GM18868 (cell line): ENCODE measurements around the gene SLC4A1.
"Not testable (repeated sequence)": the region's sequence is repeated elsewhere in the genome, so short reads cannot be mapped to it uniquely, and the experiment has no call there.

Experiments
- ATAC-seq: cut with Tn5 transposase; IDR thresholded peaks from one replicate; pipeline ENCODE4 v1.9.1; 2021; ENCODE audit warnings: mild to moderate bottlenecking, moderate library complexity; ENCODE audit not compliant: unreplicated experiment

Gene SLC4A1

DNA sequence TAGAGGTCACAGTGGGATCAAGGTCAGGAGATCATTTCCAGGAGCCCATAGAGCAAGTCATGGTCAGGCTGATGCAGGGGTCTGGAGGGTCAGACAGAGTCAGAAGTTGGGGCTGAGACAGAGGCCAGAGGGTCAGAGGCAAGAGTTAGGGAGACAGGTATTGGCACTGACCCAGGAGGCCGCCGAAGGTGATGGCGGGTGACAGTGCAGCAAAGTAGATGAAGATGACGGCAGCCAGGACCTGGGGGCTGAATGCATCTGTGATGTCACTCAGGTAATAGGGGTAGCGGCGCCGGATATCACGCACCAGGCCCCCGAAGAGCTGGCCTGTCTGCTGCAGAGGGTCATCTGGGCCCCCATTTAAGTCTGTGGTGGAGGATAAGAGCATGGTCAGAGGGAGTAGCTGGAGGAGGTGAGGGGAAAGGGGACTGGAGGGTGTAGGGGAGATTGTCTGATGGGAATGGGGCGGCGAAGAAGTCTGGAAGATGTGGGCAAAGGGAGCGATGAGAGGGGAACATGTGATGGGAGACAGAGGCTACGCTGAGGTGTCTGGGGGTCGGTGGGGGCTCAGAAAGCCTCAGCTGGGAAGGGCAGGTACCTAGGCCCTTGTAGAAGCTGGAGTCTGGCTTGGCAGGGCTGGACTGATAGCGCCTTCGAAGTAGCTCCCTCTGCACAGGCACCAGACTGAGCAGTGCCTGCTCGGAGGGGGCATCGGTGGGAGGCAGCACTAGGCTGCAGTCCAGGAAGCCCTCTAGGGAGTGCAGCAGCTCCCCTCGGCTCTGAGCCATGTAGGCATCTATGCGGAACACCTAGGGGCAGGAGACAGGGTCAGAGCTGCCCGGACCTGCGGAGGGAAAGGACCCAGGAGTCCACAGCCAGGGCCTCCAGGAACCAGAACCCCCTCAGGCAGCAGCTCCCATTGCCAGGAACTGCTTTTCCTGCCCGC lies 9.8 kb downstream of the SLC4A1 start:
- ATAC-seq = no peak

DNA sequence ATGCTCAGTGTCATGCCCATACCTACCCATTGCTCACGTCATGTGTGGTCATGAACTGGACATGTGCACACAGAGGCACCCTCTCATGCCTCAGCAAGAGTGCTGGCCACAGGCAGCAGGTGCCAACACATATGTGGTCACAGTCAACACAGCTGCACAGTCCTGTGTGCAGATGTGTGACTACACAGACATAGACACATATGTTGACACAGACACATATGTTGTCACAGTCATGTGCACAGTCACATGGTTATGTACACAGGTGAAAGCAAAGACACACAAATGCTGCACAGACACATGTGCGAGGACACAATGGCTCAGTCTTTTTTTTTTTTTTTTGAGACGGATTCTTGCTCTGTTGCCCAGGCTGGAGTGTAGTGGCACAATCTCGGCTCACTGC lies 11.3 kb downstream of the SLC4A1 start:
- no peak for ATAC-seq

DNA sequence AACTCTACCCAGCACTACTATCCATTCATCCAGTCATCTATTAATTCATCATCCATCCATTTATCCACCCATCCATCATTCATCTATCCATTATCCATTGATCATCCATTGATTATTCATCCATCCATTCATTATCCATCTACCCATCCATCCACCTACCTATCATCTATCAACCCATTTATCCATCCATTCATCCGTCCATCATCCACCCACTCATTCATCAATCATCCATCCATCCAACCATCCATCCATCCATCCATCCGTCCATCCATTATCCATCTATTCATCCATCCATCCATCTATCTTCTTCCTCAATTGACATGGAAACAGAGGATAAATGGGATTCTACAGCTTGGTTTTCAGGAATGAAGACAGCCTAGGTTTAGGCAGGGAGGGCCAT lies 12.0 kb downstream of the SLC4A1 start:
- no peak for ATAC-seq

DNA sequence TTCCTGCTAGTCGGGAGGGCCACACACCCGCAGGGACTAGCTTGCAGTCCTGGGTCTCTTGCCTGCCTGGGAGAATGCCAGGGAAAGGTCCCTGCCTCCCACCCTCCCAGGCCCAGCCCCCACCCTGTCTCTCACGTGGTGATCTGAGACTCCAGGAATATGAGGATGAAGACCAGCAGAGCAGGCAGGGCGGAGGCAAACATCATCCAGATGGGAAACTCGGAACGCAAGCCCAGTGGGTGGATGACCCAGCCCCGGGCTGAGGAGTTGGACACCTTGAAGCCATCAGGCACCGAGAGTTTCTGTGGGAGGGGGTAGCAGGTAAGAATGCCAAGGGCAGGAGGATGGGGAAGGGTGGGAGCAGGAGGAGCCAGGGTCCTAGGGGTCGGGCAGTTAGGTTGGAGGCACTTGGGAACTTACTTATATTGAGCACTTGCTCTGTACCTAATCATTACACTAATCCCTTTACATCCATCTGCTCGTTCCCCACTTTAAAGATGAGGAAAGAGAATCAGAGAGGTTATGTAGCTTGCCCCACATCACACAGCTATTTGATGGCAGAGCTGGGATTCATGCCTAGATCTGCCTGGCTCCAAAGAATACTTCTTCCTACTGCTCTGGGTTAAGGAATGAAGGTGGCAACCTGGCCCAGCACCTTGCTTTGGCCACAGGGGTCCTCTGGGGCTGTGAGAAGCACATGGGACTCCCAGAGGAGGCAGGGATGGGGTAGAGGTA lies 13.4 kb downstream of the SLC4A1 start:
- no peak for ATAC-seq

DNA sequence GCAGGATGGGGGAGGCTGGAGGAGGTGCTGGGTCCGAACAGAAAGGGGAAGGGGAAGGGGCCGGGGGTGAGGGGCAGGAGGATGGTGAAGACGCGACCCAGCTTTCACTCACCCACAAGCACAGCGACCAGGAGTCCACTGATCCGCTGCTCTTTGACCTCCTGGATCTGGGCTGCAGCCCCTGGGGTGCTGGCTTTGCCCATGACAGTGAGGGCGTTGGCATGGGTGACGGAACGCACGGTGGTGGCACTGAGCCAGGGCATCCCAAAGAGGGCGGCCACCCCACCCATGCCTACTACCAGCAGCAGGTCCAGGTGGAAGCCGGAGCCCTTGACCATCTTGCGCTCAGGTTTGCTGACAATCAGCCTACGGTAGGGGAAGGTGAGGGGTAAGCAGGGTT lies 14.9 kb downstream of the SLC4A1 start:
- no peak for ATAC-seq

DNA sequence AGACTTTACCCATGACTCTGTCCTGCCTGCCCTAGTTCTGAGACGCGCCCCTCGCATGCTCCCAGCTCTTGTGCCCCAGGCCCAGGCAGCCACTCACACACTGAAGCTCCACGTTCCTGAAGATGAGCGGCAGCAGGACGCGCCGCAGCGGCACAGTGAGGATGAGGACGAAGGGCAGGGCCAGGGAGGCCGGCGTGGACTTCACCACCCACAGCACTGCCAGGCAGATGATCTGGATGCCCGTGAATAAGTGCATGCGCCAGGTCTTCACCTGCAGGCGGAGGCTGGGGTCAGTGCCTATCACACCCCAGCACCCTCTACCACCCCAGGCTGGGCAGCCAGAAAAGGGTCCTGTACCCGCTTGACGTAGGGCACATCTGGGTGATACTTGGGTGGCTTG lies 16.9 kb downstream of the SLC4A1 start:
- no peak for ATAC-seq

DNA sequence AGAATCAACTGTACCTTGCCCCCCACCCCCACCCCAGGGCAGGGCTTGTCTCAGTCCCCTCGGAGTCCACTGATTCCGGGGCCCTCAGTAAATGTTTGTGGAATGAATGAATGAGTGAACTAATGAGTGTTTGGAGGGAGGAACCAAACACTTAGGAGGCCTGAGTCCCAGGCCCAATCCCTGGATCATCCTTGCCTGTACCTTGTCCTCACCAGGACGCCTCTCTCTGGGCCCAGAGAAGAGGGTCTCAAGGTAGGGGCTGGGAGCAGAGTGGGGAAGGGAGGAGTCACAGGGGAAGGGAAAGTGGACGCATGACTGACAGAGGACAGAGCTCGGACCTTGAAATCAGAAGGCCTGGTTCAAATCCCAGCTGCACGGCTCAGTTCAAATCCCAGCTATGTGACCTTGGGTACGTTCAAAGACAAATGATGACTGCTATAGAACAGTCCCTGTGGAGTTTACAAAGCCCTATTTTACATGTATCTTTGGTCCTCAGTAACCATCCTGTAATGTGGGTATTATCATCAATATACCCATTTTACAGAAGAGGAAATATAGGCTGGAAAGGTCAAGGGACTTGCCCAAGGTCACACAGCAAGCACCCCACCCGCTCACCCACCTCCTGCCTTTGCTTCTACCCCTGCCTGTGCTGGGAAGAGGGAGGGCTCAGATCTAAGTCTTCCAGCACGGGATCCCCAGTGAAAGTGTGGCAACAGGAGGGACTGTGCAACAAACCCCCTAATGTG lies 18.3 kb downstream of the SLC4A1 start:
- ATAC-seq = no peak

DNA sequence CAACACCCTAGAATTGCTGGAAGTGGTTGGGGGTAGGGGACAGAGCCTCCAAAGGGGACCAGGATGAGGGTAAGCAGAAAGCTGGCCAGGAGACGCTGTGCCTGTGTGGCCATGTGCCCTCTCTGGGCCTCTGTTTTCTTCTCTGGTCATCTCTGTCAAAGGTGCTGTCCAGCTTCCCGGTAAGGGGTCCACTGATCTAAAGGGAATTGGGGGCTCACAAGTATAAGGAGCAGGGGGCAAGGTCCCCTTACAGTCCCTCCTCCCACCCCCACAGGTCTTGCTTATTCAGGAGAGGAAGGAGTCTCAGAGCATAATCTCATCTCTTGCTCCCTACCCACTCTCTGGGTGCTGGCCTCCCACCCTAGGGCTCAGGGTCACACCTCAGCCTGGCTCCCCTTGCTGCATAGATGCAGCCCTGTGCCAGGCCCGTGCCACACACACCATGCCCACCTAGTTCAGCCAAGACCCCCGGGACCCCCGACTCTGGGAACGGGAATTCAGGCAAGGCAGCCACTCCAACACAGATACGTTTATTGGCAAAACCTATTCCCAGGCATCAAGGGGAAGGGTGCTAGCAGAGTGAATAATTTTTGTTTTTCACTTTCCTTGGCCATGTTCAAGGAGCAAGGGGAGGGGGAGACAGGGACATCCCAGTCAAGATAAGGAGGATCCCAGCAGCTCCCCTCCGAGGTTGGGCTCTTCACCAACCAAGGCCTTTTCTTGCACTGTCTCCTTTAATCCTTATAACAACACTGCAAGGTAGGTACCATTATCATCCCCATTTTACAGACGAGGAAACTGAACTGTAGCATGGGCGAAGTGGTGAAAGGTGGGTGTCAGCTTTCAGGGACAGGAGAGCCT lies 19.8 kb downstream of the SLC4A1 start:
- ATAC-seq = no peak

DNA sequence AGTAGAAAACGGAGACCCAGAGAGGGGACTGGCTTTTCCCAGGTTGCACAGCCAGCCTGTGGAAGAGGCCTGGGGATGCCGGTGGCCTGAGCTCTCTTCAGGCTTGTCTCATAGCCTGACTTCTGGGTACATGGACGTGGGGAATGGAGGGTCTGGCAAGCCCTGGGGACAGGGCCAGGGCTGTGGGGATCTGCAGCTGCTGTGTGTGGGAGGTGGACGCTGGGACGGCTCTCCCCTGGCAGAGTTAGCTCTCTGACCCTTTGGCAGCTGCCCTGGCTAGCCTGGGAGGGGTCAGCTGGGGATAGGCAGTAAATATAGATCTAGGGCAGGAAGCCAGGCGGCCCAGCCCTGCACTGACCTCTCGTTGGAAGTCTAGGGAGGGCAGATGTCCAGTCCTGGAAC lies 20.5 kb downstream of the SLC4A1 start:
- no peak for ATAC-seq

DNA sequence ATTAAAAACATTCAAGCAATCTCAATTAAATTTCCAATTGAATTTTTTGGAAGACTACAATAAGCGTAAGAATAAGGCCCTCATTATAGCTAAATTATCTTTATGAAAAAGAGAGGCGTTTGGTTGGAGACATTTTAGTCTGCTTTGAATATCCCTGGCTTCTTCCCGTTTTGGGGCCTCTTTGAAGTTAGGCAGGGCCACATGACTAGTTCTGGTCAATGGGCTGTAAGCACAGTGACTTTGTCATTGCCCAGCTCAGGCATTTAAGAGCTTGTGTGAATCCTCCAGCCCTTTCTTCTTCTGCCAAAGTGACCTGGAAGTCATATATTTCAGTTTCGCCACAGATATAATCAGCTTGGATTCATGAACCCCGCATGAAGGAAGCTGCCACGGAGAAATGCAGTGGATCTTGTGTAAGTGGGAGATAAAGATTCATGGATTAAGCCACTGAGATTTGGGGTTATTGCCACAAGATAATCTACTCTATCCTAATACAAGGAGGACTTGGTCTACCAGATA lies 26.8 kb downstream of the SLC4A1 start:
- no peak for ATAC-seq

DNA sequence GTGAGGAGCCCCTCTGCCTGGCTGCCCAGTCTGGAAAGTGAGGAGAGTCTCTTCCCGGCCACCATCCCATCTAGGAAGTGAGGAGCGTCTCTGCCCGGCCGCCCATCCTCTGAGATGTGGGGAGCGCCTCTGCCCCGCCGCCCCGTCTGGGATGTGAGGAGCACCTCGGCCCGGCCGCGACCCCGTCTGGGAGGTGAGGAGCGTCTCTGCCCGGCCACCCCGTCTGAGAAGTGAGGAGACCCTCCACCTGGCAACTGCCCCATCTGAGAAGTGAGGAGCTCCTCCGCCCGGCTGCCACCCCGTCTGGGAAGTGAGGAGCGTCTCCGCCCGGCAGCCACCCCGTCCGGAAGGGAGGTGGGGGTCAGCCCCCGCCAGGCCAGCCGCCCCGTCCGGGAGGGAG lies 30.0 kb downstream of the SLC4A1 start:
- not testable (repeated sequence) for ATAC-seq

DNA sequence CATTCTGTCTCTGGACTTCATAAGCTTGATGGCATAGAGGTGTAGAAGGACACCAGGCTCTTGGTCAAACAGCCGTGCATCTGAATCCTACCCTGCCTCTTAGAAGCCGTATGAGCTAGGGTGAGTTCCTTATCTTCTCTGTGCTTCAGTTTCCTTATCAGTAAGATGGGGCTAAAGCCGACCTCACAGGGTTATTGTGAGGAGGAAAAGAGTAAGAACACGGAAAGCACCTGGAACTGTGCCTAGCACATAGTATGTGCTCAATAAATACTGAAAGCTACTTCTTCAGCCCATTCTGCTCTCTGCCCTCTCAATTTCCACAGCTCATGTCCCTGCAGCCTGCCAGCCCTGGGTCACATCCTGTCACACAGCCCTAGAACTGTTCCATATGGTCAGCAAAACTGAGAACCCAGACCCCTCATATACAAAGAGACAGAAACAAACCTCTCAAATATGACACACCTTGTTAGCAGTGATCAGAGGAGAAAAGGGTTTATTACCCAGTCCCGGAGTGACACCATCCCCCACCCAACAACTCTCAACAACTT lies 31.4 kb downstream of the SLC4A1 start:
- no peak for ATAC-seq

DNA sequence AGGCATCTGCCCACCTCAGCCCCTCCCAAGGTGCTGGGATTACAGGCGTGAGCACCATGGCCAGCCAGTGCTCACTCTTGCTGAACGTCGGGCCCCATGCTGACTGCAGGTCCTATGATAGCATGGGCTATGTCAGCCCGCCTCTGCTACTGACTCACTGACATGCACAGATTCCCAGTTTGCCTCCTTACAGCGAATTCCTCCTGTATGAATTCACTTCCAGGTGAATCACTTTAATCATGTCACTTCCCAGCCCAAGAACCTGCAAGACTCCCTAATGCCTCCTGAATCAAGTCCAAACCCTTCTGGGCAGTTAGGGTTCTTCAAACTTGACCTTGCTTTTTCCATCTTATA lies 32.4 kb downstream of the SLC4A1 start:
- no peak for ATAC-seq

DNA sequence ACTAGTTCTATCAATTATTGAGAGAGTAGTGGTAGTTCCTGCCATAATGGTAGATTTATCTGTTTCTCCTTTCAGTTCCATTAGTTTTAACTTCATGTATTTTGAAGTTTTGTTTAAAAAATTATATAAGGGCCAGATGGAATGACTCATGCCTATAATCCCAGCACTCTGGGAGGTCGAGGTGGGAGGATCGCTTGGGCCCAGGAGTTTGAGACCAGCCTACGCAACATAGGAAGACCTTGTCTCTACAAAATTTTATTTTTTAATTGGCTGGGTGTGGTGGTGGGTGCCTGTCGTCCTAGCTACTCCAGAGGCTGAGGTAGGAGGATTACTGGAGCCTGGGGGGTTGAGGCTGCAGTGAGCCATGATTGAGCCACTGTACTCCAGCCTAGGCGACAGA lies 34.4 kb downstream of the SLC4A1 start:
- no peak for ATAC-seq

DNA sequence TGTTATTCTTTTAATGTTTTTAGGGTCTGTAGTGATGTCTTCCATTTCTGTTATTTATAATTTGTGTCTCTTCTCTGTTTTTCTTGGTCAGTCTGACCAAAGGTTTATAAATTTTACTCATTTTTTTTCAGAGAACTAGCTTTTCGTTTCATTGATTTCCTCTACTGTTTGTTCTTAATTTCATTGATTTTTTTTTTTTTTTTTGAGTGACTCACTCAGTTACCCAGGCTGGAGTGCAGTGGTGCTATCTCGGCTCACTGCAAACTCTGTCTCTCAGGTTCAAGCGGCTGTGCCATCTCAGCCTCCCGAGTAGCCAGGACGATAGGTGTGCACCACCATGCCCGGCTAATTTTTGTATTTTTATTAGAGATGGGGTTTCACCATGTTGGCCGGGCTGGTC lies 35.9 kb downstream of the SLC4A1 start:
- no peak for ATAC-seq

DNA sequence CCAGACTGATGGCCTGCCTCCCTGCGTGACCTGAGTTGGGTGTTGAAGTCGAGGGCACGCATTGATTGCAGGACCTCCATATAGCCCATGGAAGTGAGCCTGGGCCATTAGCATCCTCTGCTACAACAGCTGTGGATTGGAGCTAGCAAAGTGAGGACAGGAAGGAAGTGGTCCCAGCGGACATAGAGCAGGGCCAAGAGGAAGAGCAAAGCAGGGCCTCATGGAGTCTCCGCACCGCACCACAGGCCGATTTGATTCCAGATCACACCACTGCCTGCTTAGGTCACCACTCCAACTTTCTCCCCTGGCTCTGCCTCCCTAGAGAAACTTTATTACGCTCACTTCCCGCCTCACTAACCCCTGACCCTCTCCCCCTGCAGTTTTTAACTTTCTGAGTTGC lies 37.8 kb downstream of the SLC4A1 start:
- ATAC-seq = no peak

DNA sequence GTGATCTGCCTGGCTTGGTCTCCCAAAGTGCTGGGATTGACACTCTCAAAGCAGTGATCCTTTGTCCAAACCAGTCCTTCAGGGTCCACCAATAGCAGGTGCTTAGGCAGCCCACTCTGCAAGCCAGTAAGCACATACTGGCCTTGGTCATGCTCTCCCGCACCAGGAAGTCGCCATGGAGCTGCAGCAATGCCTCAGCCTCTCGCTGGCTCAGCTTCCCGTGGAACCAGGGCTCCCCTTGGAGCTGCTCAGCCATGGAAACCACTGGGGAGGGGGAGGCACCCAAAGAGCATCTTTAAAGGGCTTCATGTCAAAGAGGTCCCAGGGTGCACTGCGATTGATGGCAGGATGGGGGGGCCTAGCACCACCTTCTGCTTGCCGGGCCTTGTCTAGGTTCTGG lies 38.8 kb downstream of the SLC4A1 start:
- no peak for ATAC-seq

DNA sequence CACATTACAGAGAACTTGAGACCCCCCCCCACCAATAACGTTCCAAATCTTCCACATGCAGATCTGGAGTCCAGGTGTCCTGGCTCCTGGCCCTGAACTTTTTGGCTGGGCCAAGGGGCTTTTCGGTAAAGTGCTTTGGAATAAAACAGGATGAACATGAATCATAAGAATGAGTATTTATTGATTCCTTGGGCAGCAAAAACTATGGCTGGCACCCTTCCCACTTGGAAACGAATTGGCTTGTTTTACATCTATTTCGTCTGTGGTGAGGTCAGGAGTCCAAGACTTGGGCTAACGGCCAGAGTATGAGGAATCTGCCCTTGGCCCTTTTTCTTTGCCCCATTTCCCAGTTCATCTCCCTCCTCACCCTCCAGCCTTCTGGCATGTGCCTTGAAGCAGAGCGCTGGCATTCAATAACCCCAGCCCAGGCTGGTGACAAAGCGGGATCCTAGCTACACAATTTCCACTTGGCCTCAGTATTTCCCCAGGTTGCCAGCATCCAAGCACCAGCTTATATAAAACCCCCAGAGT lies 44.3 kb downstream of the SLC4A1 start:
- no peak for ATAC-seq

DNA sequence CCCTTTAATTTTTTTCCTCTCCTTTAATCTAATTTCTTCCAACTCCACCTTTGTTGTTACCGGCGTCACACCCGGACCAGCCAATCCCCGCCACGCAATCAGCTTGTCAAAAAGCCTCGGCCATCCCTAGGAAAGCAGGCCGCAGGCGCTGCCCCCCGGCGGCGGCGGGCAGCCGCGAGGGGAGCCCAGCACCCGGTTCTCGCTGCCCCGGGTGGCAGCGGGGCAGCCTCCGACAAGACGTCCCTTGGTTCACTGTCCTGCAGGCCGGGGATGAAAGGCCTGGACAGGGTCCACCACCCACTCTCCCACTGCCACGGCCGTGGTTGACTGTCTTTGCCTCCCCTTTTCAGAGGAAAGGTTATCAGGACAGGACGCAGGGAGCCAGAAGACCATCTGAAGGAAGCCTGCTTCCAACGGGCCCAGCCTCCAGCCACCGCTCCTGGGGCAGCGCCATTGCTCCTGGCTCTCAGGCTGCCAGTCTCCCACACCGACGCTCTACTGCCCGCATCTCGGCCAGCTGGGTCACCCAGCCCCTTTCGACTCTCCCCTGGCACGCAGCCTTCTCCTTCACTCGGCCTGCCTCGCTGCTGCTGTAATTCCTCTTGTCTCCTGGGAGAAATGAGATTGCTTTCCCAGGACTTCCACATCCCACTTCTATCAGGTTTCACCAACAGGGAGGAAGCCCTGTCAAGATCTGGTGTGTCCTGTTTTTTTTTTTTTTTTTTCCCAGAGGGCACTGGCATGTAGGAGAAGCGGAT lies 45.6 kb downstream of the SLC4A1 start:
- no peak for ATAC-seq

DNA sequence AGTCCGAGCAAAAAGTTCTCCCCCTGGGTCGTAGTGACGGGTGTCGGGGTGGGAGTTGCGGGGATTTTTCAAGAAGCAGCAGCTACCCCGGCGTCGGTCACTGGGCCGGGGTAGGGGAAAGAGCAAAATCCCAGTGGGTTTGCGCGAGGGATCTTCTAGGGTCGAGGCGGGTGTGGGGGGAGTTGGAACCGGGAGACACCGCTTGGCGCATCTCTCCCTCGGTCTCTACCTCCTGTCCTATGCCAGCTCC lies 46.1 kb downstream of the SLC4A1 start:
- ATAC-seq = no peak
